Amniotic stem cell (primary cell): Measurements from ENCODE around the gene PIK3R4.

Experiments
- DNase-seq: peaks from one replicate; lab custom pipeline; 2025; lab: John Stamatoyannopoulos, UW

PIK3R4 gene

DNA sequence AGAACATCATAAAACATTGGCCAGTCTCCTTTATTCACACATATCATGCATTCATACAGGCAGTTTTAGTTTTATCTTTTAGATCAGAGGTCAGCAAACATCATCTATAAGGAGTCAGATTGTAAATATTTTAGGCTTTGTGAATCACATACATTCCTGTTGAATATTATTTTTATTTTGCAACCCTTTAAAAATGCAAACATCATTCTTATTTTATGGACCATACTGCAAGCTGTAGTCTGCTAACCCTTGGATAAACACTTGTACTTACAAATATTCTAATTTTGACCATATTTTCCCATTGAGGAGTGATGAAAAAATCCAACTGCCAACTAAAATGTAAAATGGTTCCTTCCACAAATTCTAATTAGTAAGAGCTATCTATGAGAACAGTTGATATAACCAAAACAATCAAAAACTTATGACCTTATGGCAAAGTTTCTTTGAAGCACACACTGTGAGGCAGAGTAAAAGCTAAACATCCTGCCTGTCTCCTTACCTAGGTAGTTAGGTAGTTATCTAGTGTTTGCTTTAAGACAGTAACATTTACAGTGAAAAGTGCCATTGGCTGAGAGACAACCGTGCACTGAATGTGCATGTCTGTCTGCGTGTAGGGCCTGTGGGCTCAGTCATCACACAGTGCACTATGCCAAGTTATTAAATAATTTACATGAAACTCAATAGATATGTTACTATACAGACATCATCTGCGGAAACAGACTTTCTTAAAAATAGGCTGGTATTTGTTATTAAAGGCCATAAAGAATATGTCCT lies 57.7 kb downstream of the PIK3R4 start:
- DNase-seq: no peak

DNA sequence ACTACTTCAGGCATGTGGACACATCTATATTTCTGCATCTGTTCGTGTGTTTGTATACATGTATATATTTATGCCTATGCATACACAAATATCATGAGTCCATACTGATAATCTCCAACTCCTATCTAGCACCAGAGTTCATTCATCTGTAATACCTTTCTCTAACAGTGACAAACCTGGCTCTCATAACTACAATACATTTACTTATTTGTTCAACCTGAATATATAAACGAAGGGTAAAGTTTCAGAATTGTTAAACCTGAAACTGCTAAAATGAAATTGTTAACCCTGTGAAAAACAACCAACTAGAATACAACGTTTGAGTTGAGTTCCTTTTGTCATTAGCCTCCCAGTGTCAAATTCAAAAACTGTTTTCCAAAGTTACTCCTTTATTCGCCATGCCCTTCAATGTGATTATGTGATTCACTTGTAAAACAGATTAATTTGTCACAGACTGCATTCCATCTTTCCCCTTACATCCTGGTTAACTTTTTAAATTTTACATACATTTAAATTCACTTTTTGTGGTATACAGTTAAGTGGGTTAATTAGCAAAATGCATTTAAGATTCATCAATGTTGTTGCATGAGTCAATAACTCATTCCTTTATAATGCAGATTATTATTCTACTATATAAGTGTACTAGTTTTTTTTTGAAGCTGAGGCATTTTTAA lies 58.5 kb downstream of the PIK3R4 start:
- no peak for DNase-seq

GRCh38 chr3:130687327-130687726 lies 59.3 kb downstream of the PIK3R4 start:
- no peak for DNase-seq

GRCh38 chr3:130686833-130687232 lies 59.8 kb downstream of the PIK3R4 start:
- no peak for DNase-seq

- DNase-seq: no peak
Observed at GRCh38 chr3:130682131-130682530, 64.5 kb downstream of the PIK3R4 start.

GRCh38 chr3:130679218-130679617 lies 67.4 kb downstream of the PIK3R4 start:
- no peak for DNase-seq

DNA sequence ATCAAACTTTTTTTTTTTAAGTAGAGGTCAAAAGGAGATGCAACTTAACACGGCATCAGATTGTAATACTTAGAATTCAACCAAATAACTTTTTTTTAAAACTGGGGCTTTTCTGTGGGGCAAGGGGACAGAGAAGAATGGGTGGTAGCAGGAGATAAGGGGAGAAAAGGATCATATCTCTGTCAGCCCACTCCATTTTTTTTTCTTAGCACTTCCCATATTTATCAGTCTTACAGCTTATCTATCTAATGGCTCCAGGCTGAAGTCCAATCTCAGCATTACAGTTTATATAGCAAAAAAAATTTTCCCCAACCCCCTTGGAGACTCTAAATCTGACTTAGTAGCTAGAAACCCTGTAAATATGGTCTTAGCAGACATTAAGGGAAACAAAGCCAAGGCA lies 69.3 kb downstream of the PIK3R4 start:
- no peak for DNase-seq

GRCh38 chr3:130671545-130672312 lies 74.9 kb downstream of the PIK3R4 start:
- no peak for DNase-seq

GRCh38 chr3:130669740-130670139 lies 76.9 kb downstream of the PIK3R4 start:
- no peak for DNase-seq

DNA sequence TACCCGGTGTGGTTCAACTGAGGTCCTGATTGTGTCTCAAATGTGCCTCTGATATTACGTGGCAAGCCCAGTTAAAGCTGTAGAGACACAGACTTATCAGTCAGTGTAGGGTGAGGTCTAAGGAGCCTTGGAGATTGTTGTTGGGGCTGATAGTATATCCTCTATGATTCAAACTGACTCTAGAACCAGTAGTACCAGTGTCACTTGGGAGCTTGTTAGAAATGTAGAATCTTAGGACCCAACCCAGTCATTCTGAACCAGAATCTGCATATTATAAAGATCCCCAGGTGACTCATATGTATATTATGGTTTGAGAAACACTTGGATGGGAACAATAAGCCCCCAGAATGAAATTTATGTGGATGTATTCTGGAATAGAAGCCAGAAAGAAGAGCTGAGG lies 83.5 kb downstream of the PIK3R4 start:
- no peak for DNase-seq

DNA sequence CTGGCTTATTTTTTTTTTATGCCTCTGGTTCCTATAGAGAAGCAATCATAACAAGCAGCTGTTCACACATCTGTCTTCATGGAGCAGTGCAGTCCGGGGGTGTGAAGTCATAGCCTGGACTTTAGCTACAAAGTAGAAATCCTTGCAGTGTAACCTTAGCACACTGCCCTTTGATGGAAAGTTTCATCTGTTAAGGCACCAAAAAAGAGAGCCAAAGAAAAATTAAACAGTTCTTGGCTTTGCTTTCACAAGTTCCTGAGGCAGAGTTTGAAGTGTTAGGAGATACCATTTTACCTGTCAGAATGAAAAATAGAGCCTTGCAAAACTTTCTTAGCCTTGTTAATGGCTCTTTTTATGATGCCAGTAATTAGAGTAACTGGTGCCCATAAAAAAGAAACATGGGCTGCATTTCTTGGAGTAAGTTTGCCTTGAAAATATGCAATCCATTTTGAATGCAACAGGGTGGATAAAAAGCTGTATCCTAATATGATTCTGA lies 84.1 kb downstream of the PIK3R4 start:
- DNase-seq: no peak

- DNase-seq: no peak
Observed at GRCh38 chr3:130661140-130661891, 85.3 kb downstream of the PIK3R4 start.

DNA sequence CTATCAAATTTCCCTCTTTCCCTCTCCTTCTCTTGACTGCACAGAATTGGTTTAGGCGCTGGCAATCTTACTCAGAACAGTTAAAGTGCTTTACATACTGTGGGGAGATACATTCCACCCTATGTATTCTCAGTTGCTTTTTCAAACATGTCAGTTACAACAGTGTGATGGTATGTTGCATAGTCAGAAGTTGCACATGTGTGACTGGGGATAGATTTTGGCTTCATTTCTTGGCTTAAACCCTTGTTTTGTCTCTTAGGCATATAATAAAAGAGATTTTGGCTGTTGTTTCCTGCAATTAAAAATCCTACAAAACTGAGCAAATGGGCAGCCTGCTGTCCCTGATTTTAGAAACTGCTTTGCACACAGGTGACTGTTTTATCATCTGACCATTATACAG lies 86.7 kb downstream of the PIK3R4 start:
- no peak for DNase-seq

- peak; percentile 31 for DNase-seq
Observed at GRCh38 chr3:130658678-130659077, 88.0 kb downstream of the PIK3R4 start.

- DNase-seq: no peak
Observed at GRCh38 chr3:130656627-130657026, 90.0 kb downstream of the PIK3R4 start.

- no peak for DNase-seq
Observed at GRCh38 chr3:130654921-130655320, 91.7 kb downstream of the PIK3R4 start.

GRCh38 chr3:130654091-130654490 lies 92.5 kb downstream of the PIK3R4 start:
- DNase-seq: no peak

- no peak for DNase-seq
Observed at GRCh38 chr3:130649061-130649654, 97.5 kb downstream of the PIK3R4 start.

- DNase-seq: no peak
Observed at GRCh38 chr3:130648293-130648692, 98.3 kb downstream of the PIK3R4 start.

DNA sequence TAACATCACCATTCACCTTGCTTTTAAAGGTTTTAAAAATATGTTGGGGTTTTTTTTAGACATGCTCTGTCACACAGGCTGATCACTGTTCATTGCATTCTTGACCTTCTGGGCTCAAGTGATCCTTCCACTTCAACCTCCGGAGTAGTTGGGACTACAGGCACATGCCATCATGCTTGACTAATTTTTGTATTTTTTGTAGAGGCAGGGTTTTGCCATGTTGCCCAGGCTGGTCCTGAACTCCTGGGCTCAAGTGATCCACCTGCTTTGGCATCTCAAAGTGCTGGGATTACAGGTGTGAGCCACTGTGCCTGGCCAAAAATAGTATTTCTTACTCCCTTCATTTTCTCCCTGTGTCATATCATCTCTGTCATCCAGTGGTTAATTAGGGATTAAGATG lies 101.4 kb downstream of the PIK3R4 start:
- DNase-seq: no peak

GRCh38 chr3:130644628-130645253 lies 101.9 kb downstream of the PIK3R4 start:
- DNase-seq: no peak
